ENCODE measurements around the gene POP7. TPM values are rescaled to one million over a fixed set of nuclear protein-coding genes. Genes with fewer than 3 reads are reported as not detected.

Gene POP7
- total RNA-seq, 1 donor from 2014 or later: 27.7 TPM

DNA sequence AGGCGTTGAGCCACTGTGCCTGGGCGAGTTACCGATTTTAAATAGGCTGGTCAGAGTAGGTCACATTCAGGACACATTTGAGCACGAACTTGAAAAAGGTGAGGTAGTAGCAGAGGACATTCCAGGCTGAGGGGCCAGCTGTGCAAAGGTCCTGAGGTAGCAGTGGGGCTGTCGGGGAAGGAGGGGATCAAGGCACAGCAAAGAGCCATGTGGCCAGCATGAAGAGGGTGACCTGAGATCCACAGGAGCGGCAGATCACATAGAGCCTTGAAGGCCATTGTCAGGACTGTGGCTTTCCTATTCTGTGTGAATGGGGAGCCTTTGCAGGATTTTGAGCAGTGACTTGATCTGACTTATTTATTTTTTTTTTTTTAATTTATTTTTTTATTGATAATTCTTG is 34.0 kb downstream of the POP7 start:
- H3K27me3 ChIP-seq (ENCODE audit: control insufficient read depth in 3 of 3, insufficient read depth in 3 of 3, low read length in 3 of 3): peaks cover 0 to under 1% (median 0%) of the 10 kb centered on the region in 3 donors
- no peak overlapping the region for H3K4me3 ChIP-seq (ENCODE audit: low read length in 3 of 3)
- peaks cover 0 to under 1% (median 0%) of the 10 kb centered on the region in 3 donors for H3K4me1 ChIP-seq (ENCODE audit: control insufficient read depth in 3 of 3, insufficient read depth in 3 of 3, low read length in 3 of 3)
- H3K27ac ChIP-seq (ENCODE audit: low read depth, low read length): no peak overlapping the region
- H3K9me3 ChIP-seq (ENCODE audit: control insufficient read depth in 3 of 3, low read length in 3 of 3): no peaks in the 10 kb centered on the region
- no peak overlapping the region for H3K9ac ChIP-seq (ENCODE audit: low read depth in 1 of 3, low read length in 3 of 3)
- H3K36me3 ChIP-seq (ENCODE audit: control insufficient read depth in 3 of 3, insufficient read depth in 3 of 3, low read length in 3 of 3): no peaks in the 10 kb centered on the region

- Histone ChIP-seq H3K27ac (ENCODE audit: low read depth, low read length) (no peak overlapping the region), H3K4me3 (ENCODE audit: low read length in 3 of 3) (no peak overlapping the region), H3K4me1 (ENCODE audit: control insufficient read depth in 3 of 3, insufficient read depth in 3 of 3, low read length in 3 of 3) (peaks cover 0 to 5% (median 0%) of the 10 kb centered on the region in 3 donors), H3K9ac (ENCODE audit: low read depth in 1 of 3, low read length in 3 of 3) (no peak overlapping the region), H3K36me3 (ENCODE audit: control insufficient read depth in 3 of 3, insufficient read depth in 3 of 3, low read length in 3 of 3) (no peaks in the 10 kb centered on the region), H3K9me3 (ENCODE audit: control insufficient read depth in 3 of 3, low read length in 3 of 3) (no peaks in the 10 kb centered on the region), H3K27me3 (ENCODE audit: control insufficient read depth in 3 of 3, insufficient read depth in 3 of 3, low read length in 3 of 3) (peaks cover 12 to 19% (median 13%) of the 10 kb centered on the region in 3 donors)
These were observed 38.7 kb downstream of the POP7 start for GRCh38 chr7:100744605-100745004.

GRCh38 chr7:100745184-100745583 is 39.3 kb downstream of the POP7 start:
- no peaks in the 10 kb centered on the region for H3K36me3 ChIP-seq (ENCODE audit: control insufficient read depth in 3 of 3, insufficient read depth in 3 of 3, low read length in 3 of 3)
- H3K4me1 ChIP-seq (ENCODE audit: control insufficient read depth in 3 of 3, insufficient read depth in 3 of 3, low read length in 3 of 3): peaks cover 0 to 5% (median 0%) of the 10 kb centered on the region in 3 donors
- H3K4me3 ChIP-seq (ENCODE audit: low read length in 3 of 3): peak overlapping the region in 2 of 3 donors; percentile 51 to 62
- H3K27ac ChIP-seq (ENCODE audit: low read depth, low read length): no peak overlapping the region
- peaks cover 12 to 19% (median 13%) of the 10 kb centered on the region in 3 donors for H3K27me3 ChIP-seq (ENCODE audit: control insufficient read depth in 3 of 3, insufficient read depth in 3 of 3, low read length in 3 of 3)
- no peaks in the 10 kb centered on the region for H3K9me3 ChIP-seq (ENCODE audit: control insufficient read depth in 3 of 3, low read length in 3 of 3)
- no peak overlapping the region for H3K9ac ChIP-seq (ENCODE audit: low read depth in 1 of 3, low read length in 3 of 3)

- H3K27me3 ChIP-seq (ENCODE audit: control insufficient read depth in 3 of 3, insufficient read depth in 3 of 3, low read length in 3 of 3): peaks cover 12 to 25% (median 17%) of the 10 kb centered on the region in 3 donors
- no peaks in the 10 kb centered on the region for H3K4me1 ChIP-seq (ENCODE audit: control insufficient read depth in 3 of 3, insufficient read depth in 3 of 3, low read length in 3 of 3)
- H3K9me3 ChIP-seq (ENCODE audit: control insufficient read depth in 3 of 3, low read length in 3 of 3): no peaks in the 10 kb centered on the region
- no peak overlapping the region for H3K27ac ChIP-seq (ENCODE audit: low read depth, low read length)
- no peak overlapping the region for H3K4me3 ChIP-seq (ENCODE audit: low read length in 3 of 3)
- no peak overlapping the region for H3K9ac ChIP-seq (ENCODE audit: low read depth in 1 of 3, low read length in 3 of 3)
- no peaks in the 10 kb centered on the region for H3K36me3 ChIP-seq (ENCODE audit: control insufficient read depth in 3 of 3, insufficient read depth in 3 of 3, low read length in 3 of 3)
These were observed 47.1 kb downstream of the POP7 start for GRCh38 chr7:100752994-100753393.

GRCh38 chr7:100753750-100754149 is 47.8 kb downstream of the POP7 start:
- no peaks in the 10 kb centered on the region for H3K9me3 ChIP-seq (ENCODE audit: control insufficient read depth in 3 of 3, low read length in 3 of 3)
- H3K36me3 ChIP-seq (ENCODE audit: control insufficient read depth in 3 of 3, insufficient read depth in 3 of 3, low read length in 3 of 3): no peaks in the 10 kb centered on the region
- no peaks in the 10 kb centered on the region for H3K4me1 ChIP-seq (ENCODE audit: control insufficient read depth in 3 of 3, insufficient read depth in 3 of 3, low read length in 3 of 3)
- H3K4me3 ChIP-seq (ENCODE audit: low read length in 3 of 3): no peak overlapping the region
- H3K9ac ChIP-seq (ENCODE audit: low read depth in 1 of 3, low read length in 3 of 3): no peak overlapping the region
- H3K27me3 ChIP-seq (ENCODE audit: control insufficient read depth in 3 of 3, insufficient read depth in 3 of 3, low read length in 3 of 3): peaks cover 7 to 24% (median 23%) of the 10 kb centered on the region in 3 donors
- no peak overlapping the region for H3K27ac ChIP-seq (ENCODE audit: low read depth, low read length)

Other genes starting within 250 kb of the POP7 start
- not detected for gene SPACDR, start 241.9 kb upstream of the POP7 start, total RNA-seq
- gene TSC22D4, start 226.9 kb upstream of the POP7 start, total RNA-seq: 13.6 TPM
- 3.1 TPM for gene NYAP1, start 222.2 kb upstream of the POP7 start, total RNA-seq
- gene AGFG2, start 166.9 kb upstream of the POP7 start, total RNA-seq: 3.1 TPM
- not detected for gene SAP25, start 132.2 kb upstream of the POP7 start, total RNA-seq
- 6.3 TPM for gene LRCH4, start 120.0 kb upstream of the POP7 start, total RNA-seq
- 1.0 TPM for gene FBXO24, start 119.8 kb upstream of the POP7 start, total RNA-seq
- 91.9 TPM for gene PCOLCE, start 103.8 kb upstream of the POP7 start, total RNA-seq
- 2.6 TPM for gene MOSPD3, start 93.6 kb upstream of the POP7 start, total RNA-seq
- 1.0 TPM for gene TFR2, start 64.6 kb upstream of the POP7 start, total RNA-seq
- gene ACTL6B, start 49.7 kb upstream of the POP7 start, total RNA-seq: not detected
- 48.5 TPM for gene GNB2, start 32.4 kb upstream of the POP7 start, total RNA-seq
- gene GIGYF1, start 11.9 kb upstream of the POP7 start, total RNA-seq: 12.0 TPM
- gene EPO, start 14.3 kb downstream of the POP7 start, total RNA-seq: not detected
- not detected for gene ZAN, start 27.5 kb downstream of the POP7 start, total RNA-seq
- 72.5 TPM for gene EPHB4, start 121.4 kb downstream of the POP7 start, total RNA-seq
- gene SLC12A9, start 146.6 kb downstream of the POP7 start, total RNA-seq: 24.5 TPM
- gene TRIP6, start 161.3 kb downstream of the POP7 start, total RNA-seq: 25.6 TPM
- gene SRRT, start 169.0 kb downstream of the POP7 start, total RNA-seq: 25.1 TPM
- 5.7 TPM for gene UFSP1, start 183.6 kb downstream of the POP7 start, total RNA-seq
- 36.0 TPM for gene ACHE, start 189.8 kb downstream of the POP7 start, total RNA-seq
- gene MUC3A, start 243.4 kb downstream of the POP7 start, total RNA-seq: not detected

Data from skeletal muscle tissue (tissue), 4 donors.